ENCODE results near the gene PPARD.

PPARD gene

GRCh38 chr6:35354361-35355135 lies 12.2 kb downstream of the PPARD start:
- no peak for DNase-seq (ENCODE audit: low read depth in 2 of 2)

- DNase-seq (ENCODE audit: low read depth in 2 of 2), result no peak
These were observed 14.0 kb downstream of the PPARD start for GRCh38 chr6:35356391-35356790.

- DNase-seq (ENCODE audit: low read depth in 2 of 2), result no peak
These were observed 15.3 kb downstream of the PPARD start for GRCh38 chr6:35357677-35358076.

- DNase-seq (ENCODE audit: low read depth in 2 of 2), result no peak
These were observed 15.7 kb downstream of the PPARD start for GRCh38 chr6:35358086-35358485.

GRCh38 chr6:35359346-35359743 lies 17.0 kb downstream of the PPARD start:
- no peak for DNase-seq (ENCODE audit: low read depth in 2 of 2)

- no peak for DNase-seq (ENCODE audit: low read depth in 2 of 2)
These were observed 17.5 kb downstream of the PPARD start for GRCh38 chr6:35359744-35360348.

- no peak for DNase-seq (ENCODE audit: low read depth in 2 of 2)
These were observed 18.2 kb downstream of the PPARD start for GRCh38 chr6:35360349-35361138.

GRCh38 chr6:35362200-35362599 lies 19.8 kb downstream of the PPARD start:
- DNase-seq (ENCODE audit: low read depth in 2 of 2), result no peak

GRCh38 chr6:35363293-35363750 lies 21.0 kb downstream of the PPARD start:
- no peak for DNase-seq (ENCODE audit: low read depth in 2 of 2)

- no peak for DNase-seq (ENCODE audit: low read depth in 2 of 2)
These were observed 23.3 kb downstream of the PPARD start for GRCh38 chr6:35365594-35366203.

- no peak for DNase-seq (ENCODE audit: low read depth in 2 of 2)
These were observed 23.8 kb downstream of the PPARD start for GRCh38 chr6:35366204-35366596.

GRCh38 chr6:35367646-35368037 lies 25.3 kb downstream of the PPARD start:
- no peak for DNase-seq (ENCODE audit: low read depth in 2 of 2)

- no peak for DNase-seq (ENCODE audit: low read depth in 2 of 2)
These were observed 25.9 kb downstream of the PPARD start for GRCh38 chr6:35368038-35368887.

GRCh38 chr6:35370124-35370741 lies 27.9 kb downstream of the PPARD start:
- DNase-seq (ENCODE audit: low read depth in 2 of 2), result no peak

GRCh38 chr6:35370785-35371493 lies 28.6 kb downstream of the PPARD start:
- no peak for DNase-seq (ENCODE audit: low read depth in 2 of 2)

- DNase-seq (ENCODE audit: low read depth in 2 of 2), result no peak
These were observed 29.3 kb downstream of the PPARD start for GRCh38 chr6:35371494-35372262.

GRCh38 chr6:35372633-35373032 lies 30.3 kb downstream of the PPARD start:
- DNase-seq (ENCODE audit: low read depth in 2 of 2), result no peak

GRCh38 chr6:35376281-35376680 lies 33.9 kb downstream of the PPARD start:
- DNase-seq (ENCODE audit: low read depth in 2 of 2), result no peak

- no peak for DNase-seq (ENCODE audit: low read depth in 2 of 2)
These were observed 34.6 kb downstream of the PPARD start for GRCh38 chr6:35377002-35377401.

All from stimulated activated CD8-positive, alpha-beta memory T cell treated with anti-CD3 and anti-CD28 coated beads, Interleukin-2, amount 100 ng/mL, for 1 hour (primary cell).